K562 (cell line): ENCODE results near the gene AKAP12. TPM values are rescaled to one million over a fixed set of nuclear protein-coding genes. Genes with fewer than 3 reads are reported as not detected.
A peak's percentile ranks its signal among the peaks of the same experiment; 100 is the strongest.

ENCODE experiments used
- ATAC-seq: fragments of 200-7000 bp; cut with Tn5 transposase; 3 replicates; pipeline ENCODE4 v1.9.1; 2020; ENCODE audit warnings: moderate library complexity
- BruUV-seq: library from RNA; stranded (reverse); fragments of 400-500 nt; replicated peaks from 2 replicates; lab custom pipeline; 2021; lab: Mats Ljungman, UMichigan
- CTCF ChIA-PET: fragments of 300-600 bp; formaldehyde crosslinking; extraction: SDS; loops from one replicate; lab custom pipeline; 2021; ENCODE audit warnings: low intra/inter-chr PET ratio; lab: Yijun Ruan, JAX
- POLR2A ChIA-PET: fragments of 300-600, 350-650 bp; sonication (Branson Sonifier 250); formaldehyde crosslinking; extraction: SDS; loops from one replicate; lab custom pipeline; 2021; ENCODE audit warnings: antibody characterized with exemption, inconsistent platforms; lab: Yijun Ruan, JAX
- DNase-seq, 4 experiments: peaks; one replicate each; pipeline versions ENCODE4 v3.0.0 to v3.0.0-alpha.2; 2011 to 2018; ENCODE audit warnings: low spot score in 3 of 4, mixed read lengths in 3 of 4; ENCODE audit errors: extremely low read depth in 1 of 4
- FAIRE-seq: peaks from 2 replicates; lab custom pipeline; 2011; peaks lifted over from hg19 to GRCh38; lab: Jason Lieb, UNC
- H2AFZ ChIP-seq: 2 replicates; pipeline ENCODE4 v1.6.0; 2011; ENCODE audit warnings: low read depth, low read length, control low read depth, inconsistent platforms
- H3K27ac ChIP-seq: fragments of 200-600 bp; 3 replicates; pipeline ENCODE4 v1.8.0; 2011; ENCODE audit warnings: low read depth, mild to moderate bottlenecking, control low read depth, inconsistent platforms, low read length, moderate library complexity, mixed read lengths; ENCODE audit errors: extremely low read depth
- H3K27me3 ChIP-seq, 2 experiments: fragments of 300-600 bp in 1 of 2; 2 replicates in 1 of 2; 3 replicates in 1 of 2; pipeline versions ENCODE4 v1.6.0 to v1.8.0; 2011; ENCODE audit warnings: inconsistent platforms in 2 of 2, low read length in 2 of 2, mild to moderate bottlenecking in 1 of 2, mixed read lengths in 1 of 2, moderate library complexity in 1 of 2; ENCODE audit not compliant: control insufficient read depth in 2 of 2, insufficient read depth in 2 of 2
- H3K36me3 ChIP-seq: fragments of 300-600 bp; 3 replicates; pipeline ENCODE4 v1.8.0; 2011; ENCODE audit warnings: mild to moderate bottlenecking, low read length, inconsistent platforms; ENCODE audit not compliant: control insufficient read depth, insufficient read depth
- H3K4me1 ChIP-seq, 2 experiments: fragments of 200-600 bp in 1 of 2; replicated peaks in 1 of 2; 2 replicates in 1 of 2; 3 replicates in 1 of 2; pipeline versions ENCODE4 v1.5.1 to v1.8.0; 2011; ENCODE audit warnings: inconsistent platforms in 2 of 2, low read length in 2 of 2, mild to moderate bottlenecking in 1 of 2, mixed read lengths in 1 of 2, moderate library complexity in 1 of 2; ENCODE audit not compliant: control insufficient read depth in 2 of 2, insufficient read depth in 2 of 2
- H3K4me2 ChIP-seq: 2 replicates; pipeline ENCODE4 v1.6.1; 2011; ENCODE audit warnings: low read length, control low read depth, inconsistent platforms, mixed read lengths; ENCODE audit not compliant: insufficient read depth
- H3K4me3 ChIP-seq: fragments of 200-600 bp; sonication (generic), shearing (Covaris generic); 2 replicates; pipeline ENCODE4 v1.5.1; 2016; ENCODE audit warnings: control low read depth, inconsistent platforms
- H3K79me2 ChIP-seq: fragments of 200-600 bp; 3 replicates; pipeline ENCODE4 v1.8.0; 2011; ENCODE audit warnings: low read length, inconsistent platforms; ENCODE audit not compliant: control insufficient read depth, insufficient read depth
- H3K9ac ChIP-seq, 2 experiments: 2 replicates each; pipeline versions ENCODE4 v1.6.0 to v1.6.1; 2011; ENCODE audit warnings: low read depth in 2 of 2, low read length in 2 of 2, control low read depth in 1 of 2, inconsistent platforms in 1 of 2, mild to moderate bottlenecking in 1 of 2, mixed read lengths in 1 of 2; ENCODE audit not compliant: insufficient read depth in 1 of 2
- H3K9me1 ChIP-seq: one replicate; pipeline ENCODE4 v1.6.0; 2011; ENCODE audit warnings: inconsistent platforms, mild to moderate bottlenecking, low read length, moderate library complexity; ENCODE audit not compliant: control insufficient read depth, insufficient read depth
- H3K9me3 ChIP-seq: replicated peaks from 2 replicates; pipeline ENCODE4 v1.5.1; 2011; ENCODE audit warnings: low read depth, low read length, inconsistent platforms; ENCODE audit not compliant: control insufficient read depth, insufficient read depth
- H4K20me1 ChIP-seq: replicated peaks from 2 replicates; pipeline ENCODE4 v1.6.1; 2011; ENCODE audit warnings: low read length, inconsistent platforms, mixed read lengths; ENCODE audit not compliant: control insufficient read depth, insufficient read depth
- CCAR2 ChIP-seq: fragments of 200-400 bp; formaldehyde crosslinking; IDR thresholded peaks from 2 replicates; pipeline ENCODE4 v1.6.1; 2017; ENCODE audit warnings: mild to moderate bottlenecking, low read depth, low read length
- EZH2 ChIP-seq: IDR thresholded peaks from 2 replicates; pipeline ENCODE4 v1.6.1; 2012; ENCODE audit warnings: low read depth, mild to moderate bottlenecking, inconsistent platforms, low read length, borderline replicate concordance
- GTF2B ChIP-seq: IDR thresholded peaks from 2 replicates; pipeline ENCODE4 v1.6.1; 2011; ENCODE audit not compliant: insufficient read length; ENCODE audit errors: extremely low read depth
- HOXB6 ChIP-seq: fragments of 250-450 bp; sonication (Bioruptor Pico); IDR thresholded peaks from 2 replicates; pipeline ENCODE4 v1.5.1; 2022; ENCODE audit warnings: mild to moderate bottlenecking, borderline replicate concordance
- KDM5B ChIP-seq: fragments of 200-600 bp; sonication (generic); IDR thresholded peaks from 2 replicates; pipeline ENCODE4 v1.6.1; 2012; ENCODE audit warnings: low read depth, mild to moderate bottlenecking, moderate library complexity, low read length, control low read depth, inconsistent platforms; ENCODE audit not compliant: insufficient replicate concordance
- PCBP1 ChIP-seq: fragments of 200-400 bp; formaldehyde crosslinking; IDR thresholded peaks from 2 replicates; pipeline ENCODE4 v1.6.1; 2018; ENCODE audit warnings: mild to moderate bottlenecking, low read depth, low read length; ENCODE audit not compliant: poor library complexity, severe bottlenecking
- PHF21A ChIP-seq: fragments of 450-650 bp; IDR thresholded peaks from 2 replicates; pipeline ENCODE4 v1.6.1; 2017; ENCODE audit warnings: low read depth, borderline replicate concordance
- POLR2G ChIP-seq: fragments of 200-400 bp; formaldehyde crosslinking; IDR thresholded peaks from 2 replicates; pipeline ENCODE4 v1.6.1; 2017; ENCODE audit warnings: low read depth, mild to moderate bottlenecking, antibody characterized with exemption, low read length, moderate library complexity
- SPI1 ChIP-seq: IDR thresholded peaks from 2 replicates; pipeline ENCODE4 v1.6.1; 2011; ENCODE audit warnings: low read depth, low read length, control low read depth, borderline replicate concordance
- ZNF212 ChIP-seq: fragments of 450-650 bp; formaldehyde crosslinking; IDR thresholded peaks from 2 replicates; pipeline ENCODE4 v1.4.0; 2020; ENCODE audit warnings: mild to moderate bottlenecking
- ZNF232 ChIP-seq: sonication (generic); formaldehyde crosslinking; IDR thresholded peaks from 2 replicates; pipeline ENCODE4 v1.8.0; 2022; ENCODE audit warnings: mild to moderate bottlenecking, missing genetic modification reagents
- ZNF282 ChIP-seq: sonication (generic); formaldehyde crosslinking; IDR thresholded peaks from 2 replicates; pipeline ENCODE4 v1.8.1; 2023; ENCODE audit warnings: missing genetic modification reagents
- ZNF699 ChIP-seq: fragments of 250-450 bp; sonication (Bioruptor Pico); IDR thresholded peaks from 2 replicates; pipeline ENCODE4 v1.8.0; 2021; ENCODE audit warnings: mild to moderate bottlenecking, moderate library complexity; ENCODE audit not compliant: insufficient replicate concordance
- whole genome bisulfite sequencing: fragments of 100-300 bp; shearing (Covaris generic); methylation state at CpG from one replicate; pipeline ENCODE4 v1.1.6; 2016; ENCODE audit warnings: low coverage, mixed read lengths; ENCODE audit not compliant: insufficient coverage; ENCODE audit errors: missing lambda C conversion rate; 5-methylcytosine and 5-hydroxymethylcytosine counted together
- in situ Hi-C: fragments of 300-500 bp; cut with MboI; formaldehyde crosslinking; loops from 4 replicates; pipeline ENCODE4 v1.15.0; 2018; ENCODE audit warnings: inconsistent platforms, mixed read lengths
- intact Hi-C: fragments of 100-400 bp; cut with micrococcal nuclease; formaldehyde crosslinking; loops from 2 replicates; pipeline ENCODE4 v1.14.2; 2022
- polyA plus RNA-seq, 8 experiments: library from polyadenylated mRNA; depleted of rRNA in 4 of 8; stranded (reverse) in 5 of 8; unstranded in 3 of 8; fragments of >200 nt; fragmentation: Nextera tagmentation in 2 of 8; fragmentation: Illumina TruSeq in 1 of 8; extraction: Ambion mirVana in 2 of 8; extraction: Trizol in 1 of 8; gene quantifications; 2 replicates each; pipeline versions ENCODE4 v1.2.1 to v1.2.3, GENCODE V29; 2011 to 2014; ENCODE audit warnings: inconsistent platforms in 1 of 8, missing spikeins in 1 of 8
- total RNA-seq, 7 experiments: library from RNA; depleted of rRNA in 6 of 7; stranded (reverse); fragments of >200 nt in 6 of 7; fragmentation: Illumina TruSeq in 2 of 7; extraction: Trizol in 2 of 7; gene quantifications; 2 replicates each; pipeline versions ENCODE4 v1.2.1 to v1.2.3, GENCODE V29; 2011 to 2021; ENCODE audit warnings: low replicate concordance in 1 of 7
- TF ChIP-seq, protein P1 (sequence below): fragments of 450-650 bp; IDR thresholded peaks from 2 replicates; pipeline ENCODE4 v1.7.0; 2016; ENCODE audit warnings: borderline replicate concordance
- TF ChIP-seq, protein P2 (sequence below): sonication (generic); formaldehyde crosslinking; IDR thresholded peaks from 2 replicates; pipeline ENCODE4 v1.8.0; 2022; ENCODE audit warnings: missing genetic modification reagents, mild to moderate bottlenecking, moderate library complexity, borderline replicate concordance

Gene AKAP12
- total and polyA plus RNA-seq, 9 of the 15 experiments (the other 6 are each of a cell fraction or from before 2014, with no cell fraction given): 0.08 to 2.0 (median 0.62) TPM

DNA sequence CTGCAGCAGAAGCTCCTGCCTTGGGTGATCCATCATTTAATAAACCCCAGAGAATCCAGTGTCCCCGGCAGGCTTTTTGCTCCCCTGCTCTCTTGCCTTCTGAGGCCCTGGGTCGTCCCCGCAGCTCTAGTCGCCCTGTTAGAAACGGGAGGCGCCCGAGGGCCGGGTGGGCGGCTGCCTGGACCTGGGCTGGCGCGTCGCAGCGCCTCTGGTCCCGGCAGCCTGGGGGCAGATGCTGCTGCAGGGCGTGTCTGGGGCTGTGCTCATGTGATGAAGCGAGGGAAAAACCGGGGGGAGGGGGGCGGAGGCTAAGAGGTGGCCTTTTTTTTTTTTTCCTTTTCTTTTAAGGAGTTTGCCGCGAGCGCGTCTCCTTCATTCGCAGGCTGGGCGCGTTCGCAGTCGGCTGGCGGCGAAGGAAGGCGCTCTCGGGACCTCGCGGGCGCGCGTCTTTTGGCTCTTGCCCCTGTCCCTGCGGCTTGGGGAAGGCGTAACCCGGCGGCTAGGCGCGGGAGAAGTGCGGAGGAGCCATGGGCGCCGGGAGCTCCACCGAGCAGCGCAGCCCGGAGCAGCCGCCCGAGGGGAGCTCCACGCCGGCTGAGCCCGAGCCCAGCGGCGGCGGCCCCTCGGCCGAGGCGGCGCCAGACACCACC is 394 bp downstream of the AKAP12 start (continued):
- peak; percentile 78 for TF ChIP-seq POLR2G

- no peak overlapping the region for H2AFZ ChIP-seq
- H3K4me3 ChIP-seq: peak overlapping the region; percentile 41
- DNase-seq (no peak), ATAC-seq (no peak), FAIRE-seq (no peak)
- ChIA-PET POLR2A (interaction anchor here (0.6 to 0.7 kb wide), 3 partner anchors 12 to 358 kb away, joined by 3 read pairs; no protein-coding TSS in a partner anchor), CTCF (no interaction called here)
- no peaks in the 10 kb centered on the region for H3K36me3 ChIP-seq
- H3K79me2 ChIP-seq: no peaks in the 10 kb centered on the region
- no peak overlapping the region for H3K27ac ChIP-seq
- no peak overlapping the region for H3K4me2 ChIP-seq
- peaks cover 0 to 19% of the 10 kb centered on the region in 2 experiments; a peak in 2 of 5 replicates for H3K4me1 ChIP-seq
- WGBS: 36% methylated on average over 53 of the region's 68 CpGs
- no peaks in the 10 kb centered on the region for H3K9me3 ChIP-seq
- peaks cover 40 to 41% of the 10 kb centered on the region in 2 experiments for H3K27me3 ChIP-seq
- BruUV-seq: no TSS peak
- no peaks in the 10 kb centered on the region for H4K20me1 ChIP-seq
- in situ Hi-C loops (no loop called here), intact Hi-C loops (no loop called here)
- no peaks in the 10 kb centered on the region for H3K9me1 ChIP-seq
- no peak overlapping the region; a peak in 1 of 4 replicates for H3K9ac ChIP-seq
- TF ChIP-seq EZH2 (peak; percentile 33; the same call in 1 of the 2 replicates), PCBP1 (peak; percentile 19), KDM5B (peak; percentile 27), PHF21A (no peak), ZNF699 (CRISPR knock-in tag) (no peak), ZNF282 (CRISPR knock-in tag) (no peak), ZNF212 (CRISPR knock-in tag) (no peak), CCAR2 (no peak), GTF2B (no peak), SPI1 (no peak), ZNF232 (no peak), HOXB6 (CRISPR knock-in tag) (no peak)
- TF ChIP-seq, protein P1, sequence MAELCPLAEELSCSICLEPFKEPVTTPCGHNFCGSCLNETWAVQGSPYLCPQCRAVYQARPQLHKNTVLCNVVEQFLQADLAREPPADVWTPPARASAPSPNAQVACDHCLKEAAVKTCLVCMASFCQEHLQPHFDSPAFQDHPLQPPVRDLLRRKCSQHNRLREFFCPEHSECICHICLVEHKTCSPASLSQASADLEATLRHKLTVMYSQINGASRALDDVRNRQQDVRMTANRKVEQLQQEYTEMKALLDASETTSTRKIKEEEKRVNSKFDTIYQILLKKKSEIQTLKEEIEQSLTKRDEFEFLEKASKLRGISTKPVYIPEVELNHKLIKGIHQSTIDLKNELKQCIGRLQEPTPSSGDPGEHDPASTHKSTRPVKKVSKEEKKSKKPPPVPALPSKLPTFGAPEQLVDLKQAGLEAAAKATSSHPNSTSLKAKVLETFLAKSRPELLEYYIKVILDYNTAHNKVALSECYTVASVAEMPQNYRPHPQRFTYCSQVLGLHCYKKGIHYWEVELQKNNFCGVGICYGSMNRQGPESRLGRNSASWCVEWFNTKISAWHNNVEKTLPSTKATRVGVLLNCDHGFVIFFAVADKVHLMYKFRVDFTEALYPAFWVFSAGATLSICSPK: no peak
- TF ChIP-seq, protein P2, sequence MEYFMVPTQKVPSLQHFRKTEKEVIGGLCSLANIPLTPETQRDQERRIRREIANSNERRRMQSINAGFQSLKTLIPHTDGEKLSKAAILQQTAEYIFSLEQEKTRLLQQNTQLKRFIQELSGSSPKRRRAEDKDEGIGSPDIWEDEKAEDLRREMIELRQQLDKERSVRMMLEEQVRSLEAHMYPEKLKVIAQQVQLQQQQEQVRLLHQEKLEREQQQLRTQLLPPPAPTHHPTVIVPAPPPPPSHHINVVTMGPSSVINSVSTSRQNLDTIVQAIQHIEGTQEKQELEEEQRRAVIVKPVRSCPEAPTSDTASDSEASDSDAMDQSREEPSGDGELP (CRISPR knock-in tag): 0 out of 2 replicates have a peak, but pooled peaks have one; percentile 24
These were observed 1.2 kb downstream of the AKAP12 start for GRCh38 chr6:151240791-151241642.
